Transverse colon (tissue), 3 donors: ENCODE measurements around the gene TMEM255B.

Experiments
- EP300 ChIP-seq: sonication (generic); formaldehyde crosslinking; IDR thresholded peaks from one replicate; pipeline ENCODE4 v1.6.1; 2017; ENCODE audit warnings: antibody characterized with exemption, low read depth
- TF ChIP-seq, protein P1 (sequence below), 5 experiments: fragments of 200-600 bp in 3 of 5; fragments of 450-650 bp in 2 of 5; sonication (generic) in 3 of 5; IDR thresholded peaks; 1 replicate in 2 of 5; 2 replicates in 3 of 5; pipeline ENCODE4 v1.5.1; 2016 to 2017; ENCODE audit warnings: antibody characterized with exemption in 5 of 5, inconsistent platforms in 3 of 5, mild to moderate bottlenecking in 2 of 5, moderate library complexity in 1 of 5

DNA sequence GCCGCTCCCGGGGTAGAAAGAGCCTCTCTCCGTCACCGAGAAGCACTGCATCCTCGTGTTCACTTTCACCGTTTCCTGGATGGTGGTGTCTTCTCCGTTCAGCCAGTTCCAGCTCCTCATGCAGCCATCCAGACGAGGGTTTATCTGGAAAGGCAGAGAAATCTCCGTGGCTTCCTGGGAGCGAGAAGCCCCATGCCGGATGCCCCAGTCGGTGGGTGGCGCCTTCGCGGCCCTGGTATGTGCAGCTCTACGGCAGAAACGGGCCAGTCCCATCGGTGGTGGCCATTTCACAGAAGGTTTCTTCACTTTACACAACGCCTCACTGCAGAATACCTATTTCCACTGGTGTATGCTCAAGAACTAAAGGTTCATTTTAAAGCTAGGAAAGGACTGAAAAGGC is 68.0 kb downstream of the TMEM255B start:
- TF ChIP-seq, protein P1, sequence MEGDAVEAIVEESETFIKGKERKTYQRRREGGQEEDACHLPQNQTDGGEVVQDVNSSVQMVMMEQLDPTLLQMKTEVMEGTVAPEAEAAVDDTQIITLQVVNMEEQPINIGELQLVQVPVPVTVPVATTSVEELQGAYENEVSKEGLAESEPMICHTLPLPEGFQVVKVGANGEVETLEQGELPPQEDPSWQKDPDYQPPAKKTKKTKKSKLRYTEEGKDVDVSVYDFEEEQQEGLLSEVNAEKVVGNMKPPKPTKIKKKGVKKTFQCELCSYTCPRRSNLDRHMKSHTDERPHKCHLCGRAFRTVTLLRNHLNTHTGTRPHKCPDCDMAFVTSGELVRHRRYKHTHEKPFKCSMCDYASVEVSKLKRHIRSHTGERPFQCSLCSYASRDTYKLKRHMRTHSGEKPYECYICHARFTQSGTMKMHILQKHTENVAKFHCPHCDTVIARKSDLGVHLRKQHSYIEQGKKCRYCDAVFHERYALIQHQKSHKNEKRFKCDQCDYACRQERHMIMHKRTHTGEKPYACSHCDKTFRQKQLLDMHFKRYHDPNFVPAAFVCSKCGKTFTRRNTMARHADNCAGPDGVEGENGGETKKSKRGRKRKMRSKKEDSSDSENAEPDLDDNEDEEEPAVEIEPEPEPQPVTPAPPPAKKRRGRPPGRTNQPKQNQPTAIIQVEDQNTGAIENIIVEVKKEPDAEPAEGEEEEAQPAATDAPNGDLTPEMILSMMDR (IDR thresholded peaks at IDR 0.05) = no peak
- no peak for TF ChIP-seq EP300
